Measurements from ENCODE around the gene HLA-C. TPM values are rescaled to one million over a fixed set of nuclear protein-coding genes. Genes with fewer than 3 reads are reported as not detected.
"Not testable (repeated sequence)": the region's sequence is repeated elsewhere in the genome, so short reads cannot be mapped to it uniquely, and the experiment has no call there.

The HLA-C gene
- total RNA-seq, 1 donor from 2014 or later: 762 TPM

DNA sequence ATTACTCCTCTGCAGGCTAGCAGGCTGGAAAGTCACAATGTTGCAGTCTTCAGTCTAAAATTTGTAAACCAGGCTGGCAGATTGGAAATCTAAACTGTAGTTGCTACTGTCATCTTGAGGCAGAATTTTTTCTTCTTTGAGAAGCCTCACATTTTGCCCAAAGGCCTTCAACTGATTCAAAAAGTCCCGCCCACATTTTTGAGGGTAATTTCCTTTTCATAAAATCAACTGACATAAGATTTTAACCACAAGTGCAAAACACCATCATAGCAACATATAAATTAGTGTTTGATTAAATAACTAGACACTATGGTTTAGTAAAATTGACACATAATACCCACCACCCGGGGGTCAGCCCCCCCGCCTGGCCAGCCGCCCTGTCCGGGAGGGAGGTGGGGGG is 28.4 kb downstream of the HLA-C start:
- DNase-seq: no peak
- POLR2A ChIA-PET: no interaction called here
- peaks cover 29% of the 10 kb centered on the region for H3K27me3 Mint-ChIP-seq
- CTCF ChIA-PET: no interaction called here
- H3K4me3 Mint-ChIP-seq: no peak overlapping the region
- peaks cover 13% of the 10 kb centered on the region for H3K9me3 Mint-ChIP-seq
- H3K27ac Mint-ChIP-seq: no peak overlapping the region
- no peak for ATAC-seq (ENCODE audit: low read depth)
- TF ChIP-seq, protein P1, sequence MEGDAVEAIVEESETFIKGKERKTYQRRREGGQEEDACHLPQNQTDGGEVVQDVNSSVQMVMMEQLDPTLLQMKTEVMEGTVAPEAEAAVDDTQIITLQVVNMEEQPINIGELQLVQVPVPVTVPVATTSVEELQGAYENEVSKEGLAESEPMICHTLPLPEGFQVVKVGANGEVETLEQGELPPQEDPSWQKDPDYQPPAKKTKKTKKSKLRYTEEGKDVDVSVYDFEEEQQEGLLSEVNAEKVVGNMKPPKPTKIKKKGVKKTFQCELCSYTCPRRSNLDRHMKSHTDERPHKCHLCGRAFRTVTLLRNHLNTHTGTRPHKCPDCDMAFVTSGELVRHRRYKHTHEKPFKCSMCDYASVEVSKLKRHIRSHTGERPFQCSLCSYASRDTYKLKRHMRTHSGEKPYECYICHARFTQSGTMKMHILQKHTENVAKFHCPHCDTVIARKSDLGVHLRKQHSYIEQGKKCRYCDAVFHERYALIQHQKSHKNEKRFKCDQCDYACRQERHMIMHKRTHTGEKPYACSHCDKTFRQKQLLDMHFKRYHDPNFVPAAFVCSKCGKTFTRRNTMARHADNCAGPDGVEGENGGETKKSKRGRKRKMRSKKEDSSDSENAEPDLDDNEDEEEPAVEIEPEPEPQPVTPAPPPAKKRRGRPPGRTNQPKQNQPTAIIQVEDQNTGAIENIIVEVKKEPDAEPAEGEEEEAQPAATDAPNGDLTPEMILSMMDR (IDR thresholded peaks at IDR 0.05): no peak
- no peaks in the 10 kb centered on the region for H3K4me1 Mint-ChIP-seq
- intact Hi-C loops (cut with micrococcal nuclease): no loop called here
- no peaks in the 10 kb centered on the region for H3K36me3 Mint-ChIP-seq (ENCODE audit: low read depth)

DNA sequence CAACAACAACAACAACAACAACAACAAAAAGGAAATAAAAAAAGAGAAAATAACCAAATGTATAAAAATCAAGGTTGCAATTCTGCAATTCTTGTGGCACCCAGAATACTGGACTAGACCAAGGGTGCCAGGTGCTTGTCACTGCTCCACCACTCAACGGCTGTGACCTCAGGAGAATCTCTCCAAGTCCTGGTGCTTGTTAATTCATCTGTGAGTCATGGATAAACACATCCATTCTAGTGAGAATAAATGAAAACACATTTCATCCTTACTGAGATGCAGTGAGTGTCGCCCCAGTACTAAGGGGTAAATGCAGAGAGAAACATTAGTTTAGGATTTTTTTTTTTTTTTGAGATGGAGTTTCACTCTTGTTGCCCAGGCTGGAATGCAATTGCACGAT is 32.0 kb downstream of the HLA-C start:
- Mint-ChIP-seq H3K27ac (no peak overlapping the region), H3K36me3 (ENCODE audit: low read depth) (no peaks in the 10 kb centered on the region), H3K27me3 (peaks cover 10% of the 10 kb centered on the region), H3K9me3 (no peaks in the 10 kb centered on the region), H3K4me1 (no peaks in the 10 kb centered on the region), H3K4me3 (no peak overlapping the region)
- DNase-seq: no peak
- POLR2A ChIA-PET: no interaction called here
- intact Hi-C loops (cut with micrococcal nuclease): no loop called here
- TF ChIP-seq, protein P1 (IDR thresholded peaks at IDR 0.05): no peak
- CTCF ChIA-PET: no interaction called here
- ATAC-seq (ENCODE audit: low read depth): no peak

DNA sequence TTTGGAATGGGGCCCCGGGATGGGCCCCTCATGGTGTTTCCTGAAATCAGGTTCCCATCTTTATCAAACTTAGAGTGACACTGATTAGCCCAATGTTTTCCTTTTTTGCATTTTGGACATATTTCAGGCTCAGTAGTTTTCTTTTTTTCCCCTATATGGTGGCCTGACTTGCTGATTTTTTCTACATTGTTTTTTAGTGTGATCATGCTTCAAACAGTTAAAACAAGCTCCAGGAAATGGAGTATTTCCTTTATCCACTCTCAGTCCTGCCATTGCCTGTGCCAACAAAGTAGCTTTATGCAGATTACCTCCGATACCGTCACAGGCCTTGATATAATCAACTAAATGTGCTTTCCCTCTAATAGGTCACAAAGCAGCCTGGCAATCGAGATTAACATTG is 37.8 kb downstream of the HLA-C start:
- ATAC-seq (ENCODE audit: low read depth); POLR2A ChIA-PET; H3K36me3 Mint-ChIP-seq (ENCODE audit: low read depth); H3K27me3 Mint-ChIP-seq; H3K27ac Mint-ChIP-seq; H3K9me3 Mint-ChIP-seq; CTCF ChIA-PET; DNase-seq; H3K4me3 Mint-ChIP-seq; intact Hi-C loops (cut with micrococcal nuclease); H3K4me1 Mint-ChIP-seq: not testable (repeated sequence)

DNA sequence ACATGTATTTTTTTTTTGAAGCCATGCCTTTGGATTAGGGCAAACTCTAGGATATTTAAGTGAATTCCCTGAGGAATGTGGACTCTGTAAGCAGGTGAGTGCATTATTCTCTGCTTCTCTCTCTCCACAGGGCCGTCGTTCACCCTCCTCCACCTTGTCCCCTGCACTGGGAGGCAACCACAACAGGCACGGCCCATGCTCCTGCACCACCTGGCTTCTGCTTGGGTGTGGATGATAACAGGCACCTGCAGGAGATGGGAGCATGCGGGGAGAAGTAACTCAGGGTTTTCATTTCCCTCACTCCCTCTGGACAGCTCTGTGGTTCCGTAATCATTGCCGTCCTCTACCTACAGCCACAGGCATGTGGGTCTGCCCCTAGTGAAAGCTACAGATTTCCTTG is 43.4 kb downstream of the HLA-C start:
- DNase-seq: no peak
- Mint-ChIP-seq H3K4me1 (peaks cover 3% of the 10 kb centered on the region), H3K9me3 (no peaks in the 10 kb centered on the region), H3K4me3 (no peak overlapping the region), H3K27me3 (no peaks in the 10 kb centered on the region), H3K36me3 (ENCODE audit: low read depth) (no peaks in the 10 kb centered on the region), H3K27ac (no peak overlapping the region)
- ATAC-seq (ENCODE audit: low read depth): no peak
- ChIA-PET POLR2A (no interaction called here), CTCF (interaction anchor here (0.7 to 0.9 kb wide), 2 partner anchors 17 to 95 kb away, joined by 3 read pairs; no protein-coding TSS in a partner anchor)
- intact Hi-C loops (cut with micrococcal nuclease): no loop called here
- TF ChIP-seq, protein P1 (IDR thresholded peaks at IDR 0.05): no peak

DNA sequence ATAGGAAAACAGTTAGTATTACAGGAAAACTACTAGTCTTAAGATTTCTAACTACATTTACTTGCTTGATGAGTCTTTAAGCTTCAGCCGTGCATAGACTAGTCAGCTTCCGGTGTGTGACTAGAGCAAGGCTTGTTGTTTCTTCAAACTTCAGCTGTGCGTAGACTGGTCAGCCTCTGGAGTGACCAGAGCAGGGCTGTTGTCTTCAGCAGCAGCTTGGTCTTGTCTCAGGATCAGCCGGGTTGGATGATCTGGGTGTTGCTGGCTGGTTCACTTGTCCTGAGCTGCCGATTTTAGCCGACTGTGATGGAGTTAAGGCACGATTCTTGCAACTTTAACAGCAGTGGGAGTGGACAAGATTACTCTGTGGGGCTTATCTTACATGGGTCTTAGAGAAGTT is 44.7 kb downstream of the HLA-C start:
- Mint-ChIP-seq H3K27ac (no peak overlapping the region), H3K4me3 (no peak overlapping the region), H3K9me3 (no peaks in the 10 kb centered on the region), H3K27me3 (no peaks in the 10 kb centered on the region), H3K4me1 (peaks cover 3% of the 10 kb centered on the region), H3K36me3 (ENCODE audit: low read depth) (no peaks in the 10 kb centered on the region)
- POLR2A ChIA-PET: no interaction called here
- no peak for ATAC-seq (ENCODE audit: low read depth)
- no peak for DNase-seq
- CTCF ChIA-PET: interaction anchor here (0.6 kb wide), 1 partner anchor 969 kb away, joined by 3 read pairs; no protein-coding TSS in a partner anchor
- TF ChIP-seq, protein P1 (IDR thresholded peaks at IDR 0.05): no peak
- intact Hi-C loops (cut with micrococcal nuclease): no loop called here

DNA sequence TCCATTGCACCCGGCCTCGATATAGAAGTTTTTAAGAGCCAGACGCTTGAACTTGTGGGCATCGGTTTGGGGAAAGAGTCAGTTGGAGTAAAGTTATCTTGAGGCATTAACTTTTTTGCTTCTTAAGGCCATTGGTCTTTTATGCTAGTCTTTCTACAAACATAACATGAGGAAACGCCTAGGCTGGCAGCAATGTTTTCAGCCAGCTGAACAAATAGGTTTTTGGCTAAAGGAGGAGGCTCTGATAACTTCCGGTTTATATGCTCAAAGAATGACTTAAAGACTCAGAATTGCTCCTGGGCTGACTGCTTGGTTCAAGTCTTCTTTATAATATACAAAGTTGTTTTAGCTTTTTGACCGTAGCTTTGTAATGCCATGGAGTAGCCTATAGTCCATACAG is 46.2 kb downstream of the HLA-C start:
- POLR2A ChIA-PET: no interaction called here
- Mint-ChIP-seq H3K36me3 (ENCODE audit: low read depth) (no peaks in the 10 kb centered on the region), H3K4me3 (no peak overlapping the region), H3K9me3 (no peaks in the 10 kb centered on the region), H3K27me3 (no peaks in the 10 kb centered on the region), H3K27ac (no peak overlapping the region), H3K4me1 (peaks cover 3% of the 10 kb centered on the region)
- ATAC-seq (ENCODE audit: low read depth) (no peak), DNase-seq (no peak)
- CTCF ChIA-PET: no interaction called here
- intact Hi-C loops (cut with micrococcal nuclease): no loop called here
- TF ChIP-seq, protein P1 (IDR thresholded peaks at IDR 0.05): no peak
